HEK293 (cell line): ENCODE results near the gene HHAT.

Source experiments
- CTCF ChIA-PET: fragments of 350-600 bp; formaldehyde crosslinking; extraction: SDS; loops from one replicate; lab custom pipeline; 2021; ENCODE audit warnings: antibody characterized with exemption; lab: Yijun Ruan, JAX
- POLR2A ChIA-PET: fragments of 300-600 bp; formaldehyde crosslinking; extraction: SDS; loops from one replicate; lab custom pipeline; 2020; ENCODE audit warnings: antibody characterized with exemption, inconsistent platforms; lab: Yijun Ruan, JAX
- H3K27ac ChIP-seq: fragments of 200-500 bp; sonication (Bioruptor generic); 2 replicates; pipeline ENCODE4 v1.5.1; 2014; ENCODE audit warnings: low read depth, low read length, control low read depth, inconsistent platforms; ENCODE audit errors: extremely low read depth
- H3K36me3 ChIP-seq, 2 experiments: fragments of 200-500 bp in 1 of 2; sonication (Bioruptor generic) in 1 of 2; 1 replicate in 1 of 2; 2 replicates in 1 of 2; pipeline ENCODE4 v1.5.1; 2014 to 2017; ENCODE audit warnings: inconsistent platforms in 2 of 2, low read length in 2 of 2; ENCODE audit not compliant: control insufficient read depth in 2 of 2, insufficient read depth in 1 of 2
- H3K4me1 ChIP-seq: fragments of 200-500 bp; sonication (Bioruptor generic); 2 replicates; pipeline ENCODE4 v1.5.1; 2014; ENCODE audit warnings: mild to moderate bottlenecking, low read length, inconsistent platforms; ENCODE audit not compliant: control insufficient read depth, insufficient read depth
- H3K4me3 ChIP-seq: 2 replicates; pipeline ENCODE4 v1.5.1; 2011; ENCODE audit warnings: low read depth, mild to moderate bottlenecking, control low read depth, low read length, moderate library complexity
- H3K9me3 ChIP-seq: fragments of 200-500 bp; sonication (Bioruptor generic); 2 replicates; pipeline ENCODE4 v1.5.1; 2014; ENCODE audit warnings: low read depth, low read length, inconsistent platforms; ENCODE audit not compliant: control insufficient read depth, insufficient read depth
- BCL11B ChIP-seq: fragments of 450-650 bp; formaldehyde crosslinking; IDR thresholded peaks from 2 replicates; pipeline ENCODE4 v1.5.1; 2016; ENCODE audit warnings: low read depth, missing biosample characterization, missing genetic modification characterization
- OVOL3 ChIP-seq: fragments of 450-650 bp; formaldehyde crosslinking; IDR thresholded peaks from 2 replicates; pipeline ENCODE4 v1.5.1; 2016; ENCODE audit warnings: missing biosample characterization, missing genetic modification characterization
- SP3 ChIP-seq: fragments of 450-650 bp; formaldehyde crosslinking; IDR thresholded peaks from 2 replicates; pipeline ENCODE4 v1.5.1; 2016; ENCODE audit warnings: missing biosample characterization, missing genetic modification characterization
- SP7 ChIP-seq: fragments of 450-650 bp; formaldehyde crosslinking; IDR thresholded peaks from 2 replicates; pipeline ENCODE4 v1.5.1; 2016; ENCODE audit warnings: missing biosample characterization, missing genetic modification characterization
- ZBTB17 ChIP-seq: fragments of 450-650 bp; formaldehyde crosslinking; IDR thresholded peaks from 2 replicates; pipeline ENCODE4 v1.5.1; 2016; ENCODE audit warnings: missing biosample characterization, missing genetic modification characterization
- ZEB2 ChIP-seq: fragments of 450-650 bp; formaldehyde crosslinking; IDR thresholded peaks from 2 replicates; pipeline ENCODE4 v1.5.1; 2016; ENCODE audit warnings: missing biosample characterization, missing genetic modification characterization
- ZNF10 ChIP-seq: fragments of 450-650 bp; formaldehyde crosslinking; IDR thresholded peaks from 2 replicates; pipeline ENCODE4 v1.5.1; 2017; ENCODE audit warnings: missing biosample characterization, missing genetic modification characterization
- ZNF157 ChIP-seq: fragments of 450-650 bp; formaldehyde crosslinking; IDR thresholded peaks from 2 replicates; pipeline ENCODE4 v1.5.1; 2016; ENCODE audit warnings: missing biosample characterization, missing genetic modification characterization
- ZNF16 ChIP-seq: fragments of 450-650 bp; formaldehyde crosslinking; IDR thresholded peaks from 2 replicates; pipeline ENCODE4 v1.5.1; 2016; ENCODE audit warnings: low read depth, missing biosample characterization, missing genetic modification characterization
- ZNF2 ChIP-seq: fragments of 450-650 bp; formaldehyde crosslinking; IDR thresholded peaks from 2 replicates; pipeline ENCODE4 v1.5.1; 2016; ENCODE audit warnings: missing biosample characterization, missing genetic modification characterization
- ZNF366 ChIP-seq: fragments of 450-650 bp; formaldehyde crosslinking; conservative IDR thresholded peaks from 2 replicates; pipeline ENCODE4 v1.5.1; 2016; ENCODE audit warnings: missing biosample characterization, missing genetic modification characterization
- ZNF433 ChIP-seq: fragments of 450-650 bp; formaldehyde crosslinking; IDR thresholded peaks from 2 replicates; pipeline ENCODE4 v1.5.1; 2016; ENCODE audit warnings: missing biosample characterization, missing genetic modification characterization, low read depth
- ZNF510 ChIP-seq: fragments of 450-650 bp; formaldehyde crosslinking; IDR thresholded peaks from 2 replicates; pipeline ENCODE4 v1.5.1; 2018; ENCODE audit warnings: mild to moderate bottlenecking, missing genetic modification characterization, missing biosample characterization; ENCODE audit not compliant: insufficient replicate concordance
- ZNF514 ChIP-seq: fragments of 450-650 bp; formaldehyde crosslinking; IDR thresholded peaks from 2 replicates; pipeline ENCODE4 v1.5.1; 2016; ENCODE audit warnings: missing biosample characterization, missing genetic modification characterization
- ZNF600 ChIP-seq: fragments of 450-650 bp; formaldehyde crosslinking; IDR thresholded peaks from 2 replicates; pipeline ENCODE4 v1.5.1; 2016; ENCODE audit warnings: missing biosample characterization, missing genetic modification characterization
- ZNF623 ChIP-seq: fragments of 450-650 bp; formaldehyde crosslinking; IDR thresholded peaks from 2 replicates; pipeline ENCODE4 v1.5.1; 2016; ENCODE audit warnings: missing biosample characterization, missing genetic modification characterization
- ZNF768 ChIP-seq: fragments of 450-650 bp; formaldehyde crosslinking; IDR thresholded peaks from 2 replicates; pipeline ENCODE4 v1.5.1; 2018; ENCODE audit warnings: missing biosample characterization, mild to moderate bottlenecking, missing genetic modification characterization
- ZNF791 ChIP-seq: fragments of 450-650 bp; formaldehyde crosslinking; IDR thresholded peaks from 2 replicates; pipeline ENCODE4 v1.5.1; 2016; ENCODE audit warnings: missing biosample characterization, missing genetic modification characterization
- TF ChIP-seq, protein P1 (sequence below): fragments of 450-650 bp; formaldehyde crosslinking; IDR thresholded peaks from 2 replicates; pipeline ENCODE4 v1.5.1; 2016; ENCODE audit warnings: missing biosample characterization, missing genetic modification characterization
- TF ChIP-seq, protein P2 (sequence below): fragments of 450-650 bp; formaldehyde crosslinking; IDR thresholded peaks from 2 replicates; pipeline ENCODE4 v1.5.1; 2017; ENCODE audit warnings: missing biosample characterization, missing genetic modification characterization
- TF ChIP-seq, protein P3 (sequence below): fragments of 450-650 bp; formaldehyde crosslinking; conservative IDR thresholded peaks from 2 replicates; pipeline ENCODE4 v1.5.1; 2016; ENCODE audit warnings: low read depth, missing biosample characterization, missing genetic modification characterization

The HHAT gene

DNA sequence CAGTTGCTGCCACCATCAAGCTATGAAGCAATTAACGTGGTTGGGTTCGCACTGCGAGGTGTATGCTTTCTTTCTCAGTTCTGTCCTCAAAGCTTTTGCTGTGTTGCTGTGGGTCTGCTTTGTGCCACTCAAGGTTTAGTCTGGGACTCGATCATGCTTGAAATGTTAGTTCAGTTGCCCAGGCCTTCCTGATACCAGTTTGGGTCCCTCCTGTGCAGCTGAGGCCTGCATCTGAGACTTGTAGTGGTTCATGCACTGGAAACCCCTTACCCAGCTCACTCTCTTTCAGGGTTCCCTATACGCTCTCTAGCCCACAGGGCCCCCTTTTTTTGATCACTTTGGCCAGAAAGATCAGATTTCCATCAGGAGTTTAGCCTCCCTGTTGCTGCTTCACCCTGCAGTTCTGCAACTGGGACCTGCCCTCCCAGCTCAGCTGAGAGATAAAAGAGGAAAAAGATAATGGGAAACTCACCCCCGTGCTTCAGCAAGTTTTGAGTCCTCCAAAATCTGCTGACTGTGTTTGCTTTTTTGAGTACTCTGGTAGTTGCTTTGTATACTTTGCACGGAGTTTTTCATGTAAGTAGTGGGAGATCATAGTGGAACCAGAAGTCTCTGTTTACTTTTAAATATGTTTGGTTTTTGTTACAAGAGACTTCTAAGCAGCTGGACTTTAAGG lies 317.0 kb downstream of the HHAT start:
- no peaks in the 10 kb centered on the region for H3K9me3 ChIP-seq
- no peak for TF ChIP-seq BCL11B
- TF ChIP-seq ZNF510 (tag by site-specific recombination): no peak
- no peak for TF ChIP-seq ZBTB17 (tag by site-specific recombination)
- no peak for TF ChIP-seq ZNF157
- no peak for TF ChIP-seq ZNF600 (tag by site-specific recombination)
- TF ChIP-seq SP7 (tag by site-specific recombination): no peak
- TF ChIP-seq ZNF433 (tag by site-specific recombination): no peak
- TF ChIP-seq ZEB2 (tag by site-specific recombination): no peak
- TF ChIP-seq, protein P1, sequence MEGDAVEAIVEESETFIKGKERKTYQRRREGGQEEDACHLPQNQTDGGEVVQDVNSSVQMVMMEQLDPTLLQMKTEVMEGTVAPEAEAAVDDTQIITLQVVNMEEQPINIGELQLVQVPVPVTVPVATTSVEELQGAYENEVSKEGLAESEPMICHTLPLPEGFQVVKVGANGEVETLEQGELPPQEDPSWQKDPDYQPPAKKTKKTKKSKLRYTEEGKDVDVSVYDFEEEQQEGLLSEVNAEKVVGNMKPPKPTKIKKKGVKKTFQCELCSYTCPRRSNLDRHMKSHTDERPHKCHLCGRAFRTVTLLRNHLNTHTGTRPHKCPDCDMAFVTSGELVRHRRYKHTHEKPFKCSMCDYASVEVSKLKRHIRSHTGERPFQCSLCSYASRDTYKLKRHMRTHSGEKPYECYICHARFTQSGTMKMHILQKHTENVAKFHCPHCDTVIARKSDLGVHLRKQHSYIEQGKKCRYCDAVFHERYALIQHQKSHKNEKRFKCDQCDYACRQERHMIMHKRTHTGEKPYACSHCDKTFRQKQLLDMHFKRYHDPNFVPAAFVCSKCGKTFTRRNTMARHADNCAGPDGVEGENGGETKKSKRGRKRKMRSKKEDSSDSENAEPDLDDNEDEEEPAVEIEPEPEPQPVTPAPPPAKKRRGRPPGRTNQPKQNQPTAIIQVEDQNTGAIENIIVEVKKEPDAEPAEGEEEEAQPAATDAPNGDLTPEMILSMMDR: no peak
- no peak for TF ChIP-seq ZNF768 (tag by site-specific recombination)
- CTCF ChIA-PET: no interaction called here
- H3K27ac ChIP-seq: no peak overlapping the region
- H3K36me3 ChIP-seq: no peaks in the 10 kb centered on the region
- peaks cover 8% of the 10 kb centered on the region for H3K4me1 ChIP-seq
- no peak overlapping the region for H3K4me3 ChIP-seq
- POLR2A ChIA-PET: no interaction called here

DNA sequence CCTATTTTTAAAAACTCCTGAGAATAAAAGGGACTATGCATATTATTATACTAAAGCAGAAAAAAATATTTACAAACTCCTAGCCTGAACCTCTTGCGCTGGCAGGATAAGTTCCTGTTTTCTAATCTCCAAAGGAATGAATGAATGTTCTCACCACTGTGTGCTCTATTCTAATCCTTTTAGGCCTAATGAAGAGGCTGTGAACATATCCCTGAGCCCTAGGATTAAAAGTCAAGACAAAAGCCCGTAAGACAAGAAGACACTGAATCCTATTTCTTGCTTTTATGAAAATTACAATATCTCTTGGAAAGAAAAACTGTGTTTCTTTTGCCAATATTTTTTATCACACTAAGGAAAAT lies 317.5 kb downstream of the HHAT start:
- Histone ChIP-seq H3K36me3 (no peaks in the 10 kb centered on the region), H3K27ac (no peak overlapping the region), H3K9me3 (no peaks in the 10 kb centered on the region), H3K4me3 (no peak overlapping the region), H3K4me1 (peaks cover 8% of the 10 kb centered on the region)
- TF ChIP-seq ZNF791 (tag by site-specific recombination) (no peak), ZNF2 (no peak), ZNF623 (tag by site-specific recombination) (no peak), ZNF366 (no peak), SP3 (tag by site-specific recombination) (no peak), ZNF16 (tag by site-specific recombination) (no peak), ZNF514 (tag by site-specific recombination) (no peak), ZNF10 (no peak), OVOL3 (tag by site-specific recombination) (no peak)
- TF ChIP-seq, protein P2, sequence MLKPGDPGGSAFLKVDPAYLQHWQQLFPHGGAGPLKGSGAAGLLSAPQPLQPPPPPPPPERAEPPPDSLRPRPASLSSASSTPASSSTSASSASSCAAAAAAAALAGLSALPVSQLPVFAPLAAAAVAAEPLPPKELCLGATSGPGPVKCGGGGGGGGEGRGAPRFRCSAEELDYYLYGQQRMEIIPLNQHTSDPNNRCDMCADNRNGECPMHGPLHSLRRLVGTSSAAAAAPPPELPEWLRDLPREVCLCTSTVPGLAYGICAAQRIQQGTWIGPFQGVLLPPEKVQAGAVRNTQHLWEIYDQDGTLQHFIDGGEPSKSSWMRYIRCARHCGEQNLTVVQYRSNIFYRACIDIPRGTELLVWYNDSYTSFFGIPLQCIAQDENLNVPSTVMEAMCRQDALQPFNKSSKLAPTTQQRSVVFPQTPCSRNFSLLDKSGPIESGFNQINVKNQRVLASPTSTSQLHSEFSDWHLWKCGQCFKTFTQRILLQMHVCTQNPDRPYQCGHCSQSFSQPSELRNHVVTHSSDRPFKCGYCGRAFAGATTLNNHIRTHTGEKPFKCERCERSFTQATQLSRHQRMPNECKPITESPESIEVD (tag by site-specific recombination): no peak
- TF ChIP-seq, protein P3, sequence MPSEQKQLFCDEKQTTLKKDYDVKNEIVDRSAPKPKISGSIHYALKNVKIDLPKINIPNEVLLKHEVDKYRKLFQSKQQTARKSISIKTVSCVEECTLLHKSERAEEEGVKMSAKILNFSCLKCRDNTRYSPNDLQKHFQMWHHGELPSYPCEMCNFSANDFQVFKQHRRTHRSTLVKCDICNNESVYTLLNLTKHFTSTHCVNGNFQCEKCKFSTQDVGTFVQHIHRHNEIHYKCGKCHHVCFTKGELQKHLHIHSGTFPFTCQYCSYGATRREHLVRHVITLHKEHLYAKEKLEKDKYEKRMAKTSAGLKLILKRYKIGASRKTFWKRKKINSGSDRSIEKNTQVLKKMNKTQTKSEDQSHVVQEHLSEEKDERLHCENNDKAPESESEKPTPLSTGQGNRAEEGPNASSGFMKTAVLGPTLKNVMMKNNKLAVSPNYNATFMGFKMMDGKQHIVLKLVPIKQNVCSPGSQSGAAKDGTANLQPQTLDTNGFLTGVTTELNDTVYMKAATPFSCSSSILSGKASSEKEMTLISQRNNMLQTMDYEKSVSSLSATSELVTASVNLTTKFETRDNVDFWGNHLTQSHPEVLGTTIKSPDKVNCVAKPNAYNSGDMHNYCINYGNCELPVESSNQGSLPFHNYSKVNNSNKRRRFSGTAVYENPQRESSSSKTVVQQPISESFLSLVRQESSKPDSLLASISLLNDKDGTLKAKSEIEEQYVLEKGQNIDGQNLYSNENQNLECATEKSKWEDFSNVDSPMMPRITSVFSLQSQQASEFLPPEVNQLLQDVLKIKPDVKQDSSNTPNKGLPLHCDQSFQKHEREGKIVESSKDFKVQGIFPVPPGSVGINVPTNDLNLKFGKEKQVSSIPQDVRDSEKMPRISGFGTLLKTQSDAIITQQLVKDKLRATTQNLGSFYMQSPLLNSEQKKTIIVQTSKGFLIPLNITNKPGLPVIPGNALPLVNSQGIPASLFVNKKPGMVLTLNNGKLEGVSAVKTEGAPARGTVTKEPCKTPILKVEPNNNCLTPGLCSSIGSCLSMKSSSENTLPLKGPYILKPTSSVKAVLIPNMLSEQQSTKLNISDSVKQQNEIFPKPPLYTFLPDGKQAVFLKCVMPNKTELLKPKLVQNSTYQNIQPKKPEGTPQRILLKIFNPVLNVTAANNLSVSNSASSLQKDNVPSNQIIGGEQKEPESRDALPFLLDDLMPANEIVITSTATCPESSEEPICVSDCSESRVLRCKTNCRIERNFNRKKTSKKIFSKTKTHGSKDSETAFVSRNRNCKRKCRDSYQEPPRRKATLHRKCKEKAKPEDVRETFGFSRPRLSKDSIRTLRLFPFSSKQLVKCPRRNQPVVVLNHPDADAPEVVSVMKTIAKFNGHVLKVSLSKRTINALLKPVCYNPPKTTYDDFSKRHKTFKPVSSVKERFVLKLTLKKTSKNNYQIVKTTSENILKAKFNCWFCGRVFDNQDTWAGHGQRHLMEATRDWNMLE: no peak
- ChIA-PET CTCF (no interaction called here), POLR2A (no interaction called here)
